GM21423 (cell line): ENCODE data around the gene HGFAC.

Experiments
- ATAC-seq: cut with Tn5 transposase; IDR thresholded peaks from one replicate; pipeline ENCODE4 v1.9.1; 2021; ENCODE audit warnings: mild to moderate bottlenecking, moderate library complexity; ENCODE audit not compliant: unreplicated experiment

The HGFAC gene

GRCh38 chr4:3423406-3423805, 18.4 kb upstream of the HGFAC start:
- ATAC-seq: no peak

DNA sequence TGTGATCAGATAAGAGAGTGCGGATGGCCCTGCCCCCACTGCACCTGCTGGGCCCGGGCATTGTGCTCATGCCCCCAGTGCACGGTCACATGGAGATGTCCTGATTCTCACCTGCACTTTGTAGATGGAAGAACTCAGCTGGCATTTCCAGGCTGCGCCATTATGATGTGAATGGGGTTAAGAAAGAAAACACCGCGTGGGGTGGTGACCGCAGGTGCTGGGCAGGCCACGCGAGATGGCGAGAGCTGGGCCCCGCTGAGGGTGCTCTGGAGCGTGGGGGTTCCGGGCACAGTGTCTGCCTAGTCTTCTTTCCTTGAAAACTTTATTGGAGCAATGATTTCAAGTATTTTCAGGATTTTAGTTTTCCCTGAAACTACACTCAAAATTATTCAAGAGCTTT, 17.8 kb upstream of the HGFAC start:
- ATAC-seq: no peak

- ATAC-seq: no peak
These were observed 17.2 kb upstream of the HGFAC start for GRCh38 chr4:3424522-3425095.

DNA sequence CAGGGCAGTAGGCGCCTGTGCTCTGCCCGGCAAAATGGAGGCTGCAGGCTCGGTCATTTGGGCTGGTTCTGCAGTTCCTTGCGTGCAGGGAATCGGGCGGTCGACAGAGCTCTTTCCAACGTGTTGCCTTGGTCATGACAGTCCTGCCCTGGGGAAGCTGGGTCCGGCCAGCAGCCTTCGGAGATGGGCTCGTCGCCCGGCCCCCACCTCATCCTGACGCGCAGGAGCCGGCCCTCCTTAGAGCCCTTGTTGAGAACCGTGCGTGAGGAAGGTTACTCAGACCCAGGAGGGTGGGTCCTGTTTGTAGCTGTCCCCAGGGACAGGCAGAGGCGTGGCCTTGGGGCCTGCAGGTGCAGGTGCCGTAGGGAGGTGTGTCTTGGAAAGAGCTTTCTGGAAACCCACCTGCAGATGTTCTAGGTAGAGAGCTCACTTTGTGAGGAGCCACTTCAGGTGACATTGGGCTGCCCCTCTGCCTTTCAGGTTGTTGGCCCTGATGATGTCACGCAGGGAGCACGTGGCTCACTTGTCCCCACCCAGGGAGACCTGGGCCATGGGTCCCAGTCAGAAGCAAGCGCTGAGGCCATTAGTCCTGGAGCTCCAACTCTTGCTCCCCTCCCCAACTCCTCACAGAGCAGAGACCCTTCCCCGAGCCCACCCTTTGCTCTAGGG, 15.2 kb upstream of the HGFAC start:
- ATAC-seq: no peak

- ATAC-seq: no peak
These were observed 14.7 kb upstream of the HGFAC start for GRCh38 chr4:3427134-3427476.

DNA sequence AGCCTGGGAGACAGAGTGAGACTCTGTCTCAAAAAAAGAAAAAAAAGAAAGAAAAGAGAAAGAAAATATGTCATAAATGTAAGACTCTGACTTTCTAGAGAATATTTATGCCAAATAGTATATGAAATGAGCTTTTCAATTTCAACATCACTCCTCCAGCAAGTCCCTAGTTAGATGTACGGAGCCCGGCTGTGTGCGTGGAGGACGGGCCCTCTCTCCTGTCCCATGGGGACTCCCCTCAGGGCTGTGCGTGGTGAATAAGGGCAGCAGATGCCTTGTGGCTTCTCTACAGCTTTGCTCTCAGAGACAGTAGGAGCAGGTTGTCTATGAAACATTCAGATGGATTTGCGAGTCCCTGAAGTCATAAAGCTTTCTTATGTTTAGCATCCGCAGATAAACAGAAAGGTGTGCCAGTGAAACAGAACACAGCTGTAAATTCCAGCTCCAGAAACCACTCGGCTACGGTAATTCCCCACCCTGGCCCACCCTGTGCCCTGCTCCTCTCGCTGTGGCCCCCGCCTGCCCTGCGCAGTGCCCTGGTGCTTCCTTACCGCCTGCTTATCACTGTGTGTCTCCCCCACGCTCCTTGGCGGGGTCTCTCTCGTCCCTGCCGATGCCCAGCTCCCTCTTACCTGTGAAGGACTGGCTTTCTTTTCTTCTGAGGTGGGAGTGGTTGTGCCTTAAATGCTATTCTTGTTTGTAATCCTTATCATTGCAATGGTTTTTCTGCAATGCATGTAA, 13.9 kb upstream of the HGFAC start:
- no peak for ATAC-seq

GRCh38 chr4:3429651-3430050, 12.1 kb upstream of the HGFAC start:
- no peak for ATAC-seq

GRCh38 chr4:3430524-3430923, 11.2 kb upstream of the HGFAC start:
- no peak for ATAC-seq

DNA sequence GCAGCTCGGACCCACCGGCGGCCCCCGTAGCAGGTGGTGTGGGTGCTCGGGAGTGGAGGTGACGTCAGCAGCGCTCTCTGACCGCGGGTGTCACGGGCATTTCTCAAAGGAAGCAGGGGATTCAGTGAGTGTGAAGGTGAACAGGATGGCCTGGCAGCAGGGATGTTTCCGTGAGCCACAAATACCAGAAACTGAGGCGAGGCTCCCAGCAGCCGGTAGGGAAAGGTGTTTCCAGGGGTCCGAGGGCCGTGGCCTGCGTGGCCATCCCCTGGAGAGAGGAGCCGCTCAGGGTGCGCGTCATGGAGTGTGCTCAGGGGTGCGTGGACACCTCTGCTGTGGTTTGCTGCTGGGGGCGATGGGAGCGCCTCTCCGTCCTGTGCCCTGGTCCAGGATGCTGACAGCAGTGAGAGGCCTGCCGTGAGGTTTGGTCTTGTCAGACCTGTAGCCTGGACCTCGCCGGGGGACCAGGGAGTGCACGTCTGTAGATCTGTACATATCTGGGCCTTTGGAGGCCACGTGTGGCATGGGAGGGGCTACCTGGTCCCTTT, 10.2 kb upstream of the HGFAC start:
- ATAC-seq: no peak

DNA sequence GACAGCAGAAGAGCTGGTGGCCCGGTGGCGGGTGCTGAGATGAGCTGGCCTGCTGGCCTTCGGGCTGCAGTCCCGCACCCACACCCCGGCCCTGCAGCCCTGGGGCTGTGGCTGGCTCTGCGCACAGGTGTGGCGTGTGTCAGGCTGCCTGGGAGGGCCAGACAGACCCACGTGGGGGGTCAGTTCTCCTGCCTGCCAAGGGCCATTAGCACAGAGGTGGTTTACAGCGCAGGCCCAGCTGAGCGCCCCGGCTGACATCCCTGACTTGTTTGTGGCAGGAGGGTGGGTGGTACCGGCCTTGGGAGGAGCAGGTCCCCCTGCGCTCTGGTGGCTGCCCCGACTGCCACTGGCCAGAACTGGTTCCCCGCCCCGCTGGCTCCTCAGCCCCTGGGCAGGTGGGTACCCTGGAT, 9.4 kb upstream of the HGFAC start:
- no peak for ATAC-seq

DNA sequence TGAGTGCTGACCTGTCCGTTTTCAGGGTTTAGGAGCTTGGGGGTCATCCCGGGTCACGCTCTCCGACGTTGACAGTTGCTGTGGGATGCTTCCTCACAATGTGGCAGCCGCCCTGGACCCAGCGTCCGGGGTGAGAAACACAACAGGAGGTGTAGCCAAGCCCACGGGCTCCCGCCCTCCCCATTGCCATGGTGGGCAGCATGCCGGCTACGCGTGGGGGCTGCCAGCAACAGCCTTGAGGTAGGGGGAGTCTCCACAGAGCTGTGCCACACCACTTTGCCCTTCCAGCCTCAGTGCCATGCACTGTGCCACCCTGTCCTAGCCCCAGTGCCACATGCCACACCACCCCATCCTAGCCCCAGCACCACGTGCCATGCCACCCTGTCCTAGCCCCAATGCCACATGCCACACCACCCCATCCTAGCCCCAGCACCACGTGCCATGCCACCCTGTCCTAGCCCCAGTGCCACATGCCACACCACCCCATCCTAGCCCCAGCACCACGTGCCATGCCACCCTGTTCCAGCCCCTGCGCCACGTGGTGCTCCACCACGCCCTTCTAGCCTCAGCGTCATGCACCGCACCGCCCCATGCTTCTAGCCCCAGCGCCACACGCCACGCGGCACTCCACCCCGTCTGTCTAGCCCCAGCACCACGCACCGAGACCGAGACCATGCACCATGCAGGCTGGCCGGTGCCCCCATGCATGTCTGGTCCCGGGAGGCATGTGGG, 8.5 kb upstream of the HGFAC start:
- no peak for ATAC-seq

- no peak for ATAC-seq
These were observed 6.7 kb upstream of the HGFAC start for GRCh38 chr4:3434881-3435685.

DNA sequence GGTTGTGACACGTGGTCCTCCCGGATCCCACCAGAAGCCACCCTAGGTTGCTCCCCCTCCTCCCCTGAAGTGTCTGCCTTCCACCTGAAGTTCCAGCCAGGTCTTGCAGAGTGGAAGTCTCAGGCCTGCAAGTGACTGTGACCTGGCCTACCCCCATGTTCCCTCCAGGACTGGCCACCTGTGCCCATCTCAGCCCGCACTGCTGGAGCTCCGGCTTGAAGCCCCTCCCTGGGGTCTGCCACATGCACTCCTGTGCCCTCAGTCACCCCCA, 6.1 kb upstream of the HGFAC start:
- no peak for ATAC-seq

DNA sequence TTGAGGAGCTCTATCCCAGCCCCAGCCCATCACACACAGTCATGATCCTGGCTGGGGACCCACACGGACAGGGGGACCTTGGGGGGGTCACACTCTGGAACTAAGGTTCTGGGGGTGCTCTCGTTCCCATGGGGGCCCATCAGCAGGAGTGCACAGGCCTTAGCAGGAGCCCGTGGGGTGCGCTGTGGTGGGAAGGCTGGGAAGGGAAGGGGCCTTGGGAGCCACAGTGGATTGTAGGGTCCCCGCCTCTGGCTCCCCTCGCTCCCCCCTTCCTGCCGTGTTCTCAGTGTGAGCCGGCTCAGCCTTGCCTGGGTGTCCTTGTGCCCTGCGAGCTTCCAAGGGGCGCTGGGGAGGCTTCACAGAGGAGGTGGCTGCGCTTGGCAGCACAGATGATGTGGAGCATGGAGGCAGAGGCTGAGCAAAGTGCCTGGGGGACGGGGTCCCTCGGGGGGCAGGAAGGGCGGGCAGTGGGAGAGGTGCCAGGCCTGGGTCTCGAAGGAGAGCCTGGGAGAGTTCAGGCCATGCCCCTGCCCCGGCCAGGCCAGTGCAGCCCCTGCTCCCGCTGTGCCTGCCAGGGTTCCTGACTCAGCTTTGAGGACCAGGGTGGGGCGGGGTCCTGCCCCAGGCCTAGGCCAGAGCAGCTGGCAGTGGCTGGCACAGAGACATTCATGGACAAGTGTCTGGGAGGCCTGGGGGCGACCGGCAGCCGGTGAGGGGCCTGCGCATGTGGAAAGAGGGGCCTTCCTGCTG, 5.5 kb upstream of the HGFAC start:
- ATAC-seq: no peak

DNA sequence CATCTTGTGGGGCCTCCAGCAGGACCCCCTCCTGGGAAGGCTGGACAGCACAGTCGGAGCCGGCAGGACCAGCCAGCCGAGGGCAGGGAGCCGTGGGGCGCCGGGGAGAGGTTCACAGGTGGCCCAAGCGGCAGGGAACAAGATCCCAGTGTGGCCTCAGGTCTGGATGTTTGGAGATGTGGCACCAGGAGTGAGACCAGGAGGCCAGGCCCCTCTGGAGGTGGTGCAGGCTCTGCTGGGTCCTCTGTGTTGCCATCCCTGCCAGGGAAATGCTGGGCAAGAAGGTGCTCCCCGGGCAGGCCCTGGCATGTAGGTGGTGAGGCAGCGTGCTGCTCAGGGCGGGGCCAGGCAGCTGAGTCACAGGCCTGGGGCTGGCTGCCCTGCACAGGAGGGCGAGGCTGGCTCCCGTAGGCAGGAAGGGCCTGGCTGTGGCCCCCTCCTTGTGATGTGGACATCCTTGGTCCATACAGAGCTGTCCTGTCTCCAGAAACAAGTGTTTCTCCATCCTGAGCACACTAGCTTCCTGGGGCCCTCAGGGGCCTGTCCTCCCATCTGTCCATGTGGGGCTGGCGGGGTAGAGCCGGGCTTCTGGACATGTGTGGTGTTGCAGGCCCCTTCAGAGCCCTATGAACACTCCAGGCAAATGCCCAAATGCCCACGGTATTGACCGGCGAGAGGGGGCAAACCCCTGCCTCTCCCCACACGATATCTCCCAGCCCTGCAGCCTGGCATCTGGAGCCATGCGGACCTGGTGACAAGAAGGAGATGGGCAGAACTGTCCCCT, 4.8 kb upstream of the HGFAC start:
- ATAC-seq: no peak

DNA sequence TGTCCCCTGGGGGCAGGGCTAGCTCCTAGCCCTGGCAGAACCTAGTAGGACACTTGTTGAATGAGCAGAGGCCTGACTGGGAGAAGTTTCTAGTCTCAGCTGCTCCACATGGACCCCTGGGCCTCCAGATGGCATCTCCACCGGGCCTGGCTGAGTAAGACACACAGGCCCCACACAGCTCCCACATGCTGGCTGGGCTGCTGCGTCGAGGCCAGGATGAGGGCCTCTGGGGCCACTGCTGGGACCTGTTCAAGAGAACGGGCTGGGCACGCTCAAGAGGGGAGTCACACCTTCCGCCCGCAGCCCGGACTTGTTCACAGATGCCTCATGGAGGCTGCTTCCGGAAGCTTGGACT, 4.2 kb upstream of the HGFAC start:
- no peak for ATAC-seq

GRCh38 chr4:3437998-3438846, 3.5 kb upstream of the HGFAC start:
- ATAC-seq: no peak

DNA sequence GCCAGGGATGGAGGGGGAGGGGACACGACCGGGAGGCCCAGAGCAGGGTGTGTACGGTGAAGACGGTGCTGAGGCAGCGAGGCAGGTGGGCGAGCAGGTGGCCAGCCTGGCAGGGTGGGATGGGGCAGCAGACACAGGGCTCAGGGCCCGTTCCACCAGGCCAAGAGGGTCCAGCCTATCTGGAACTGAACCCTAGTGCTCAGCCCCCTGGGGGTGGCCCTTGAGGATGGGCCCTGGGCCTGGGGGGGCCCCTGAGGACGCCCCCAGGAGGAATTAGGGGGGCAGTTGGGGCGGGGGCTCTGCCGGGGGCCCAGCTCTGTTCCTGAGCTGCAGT, 3.0 kb upstream of the HGFAC start:
- ATAC-seq: no peak

GRCh38 chr4:3439391-3439790, 2.4 kb upstream of the HGFAC start:
- no peak for ATAC-seq
